OCI-M2 (cell line): ENCODE measurements around the gene CDKN3.
"Not testable (repeated sequence)": the region's sequence is repeated elsewhere in the genome, so short reads cannot be mapped to it uniquely, and the experiment has no call there.

ENCODE experiments used
- DNase-seq: peaks from one replicate; lab custom pipeline; 2025; ENCODE audit not compliant: unreplicated experiment; lab: John Stamatoyannopoulos, UW

Gene CDKN3

DNA sequence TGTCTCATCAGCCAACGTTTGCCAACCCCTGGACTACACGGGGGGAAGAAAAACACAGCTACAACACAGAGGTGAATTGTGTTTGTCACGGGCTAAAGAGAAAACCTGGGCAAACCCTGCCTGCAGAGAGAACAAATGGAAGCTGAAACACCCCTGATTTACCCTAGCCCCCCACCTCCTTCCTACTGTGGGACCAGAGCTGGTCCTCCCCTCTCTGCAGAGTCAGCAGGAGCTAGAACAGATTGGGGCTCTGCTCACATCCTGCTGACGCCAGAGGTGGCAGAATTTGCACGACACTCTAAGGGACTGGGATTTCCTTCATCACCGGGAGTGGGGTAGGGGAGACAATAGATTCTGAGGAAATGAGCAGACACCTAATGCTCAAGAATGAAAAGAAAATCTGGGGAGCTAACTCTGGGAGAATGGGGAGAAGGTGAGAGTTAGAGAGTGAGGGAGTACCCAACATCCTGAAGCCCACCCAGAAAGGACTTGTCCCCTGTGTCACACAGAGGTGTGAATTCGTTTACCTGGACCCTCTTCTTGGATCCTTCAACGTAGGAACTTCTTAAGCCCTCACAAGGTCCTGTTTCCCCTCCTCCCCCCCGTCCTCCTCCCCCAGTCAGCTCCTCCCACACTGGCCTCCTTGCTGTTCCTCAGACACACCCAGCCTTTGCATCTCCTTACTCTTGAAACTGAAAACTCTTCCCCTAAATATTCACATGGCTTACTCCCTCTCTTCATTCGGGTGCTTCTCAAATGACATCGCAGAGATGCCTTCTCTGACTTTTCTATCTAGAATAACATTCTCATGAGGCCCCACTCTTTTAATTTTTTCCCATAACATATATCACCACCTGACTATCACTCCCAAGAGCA is 26.2 kb upstream of the CDKN3 start:
- DNase-seq: no peak

DNA sequence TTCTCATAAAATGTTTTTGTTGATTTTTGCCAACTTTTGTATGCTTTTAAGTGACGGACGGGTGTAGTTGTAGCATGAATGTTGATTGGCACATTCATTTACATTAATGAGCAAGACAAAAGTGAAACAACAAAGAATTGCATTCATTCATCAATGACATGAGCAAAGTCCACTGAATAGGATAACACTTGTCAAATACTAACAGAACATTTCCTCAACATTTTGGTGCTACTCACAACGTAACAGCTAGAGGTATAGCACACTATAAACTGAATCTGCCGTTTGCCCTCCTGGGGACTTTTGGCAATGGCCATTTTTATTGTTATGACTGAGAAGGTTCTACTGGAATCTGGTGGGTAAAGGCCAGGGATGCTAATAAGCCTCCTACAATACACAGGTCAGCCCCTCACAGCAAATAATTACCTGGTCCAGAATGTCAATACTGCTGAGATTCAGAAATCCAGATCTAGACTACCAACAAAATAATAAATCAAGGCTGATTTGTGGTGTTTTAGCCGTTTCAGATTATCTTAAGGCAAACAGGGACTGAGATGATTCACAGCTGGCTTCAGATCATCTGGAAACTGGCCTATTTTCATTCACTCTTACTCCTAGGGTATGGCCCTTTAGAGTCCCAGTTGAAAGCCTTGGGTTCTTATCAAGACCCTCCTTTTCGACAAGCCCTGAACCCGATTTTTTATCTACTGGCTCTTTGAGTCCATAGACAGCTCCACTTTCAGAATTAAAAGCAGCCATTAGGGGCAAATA is 22.5 kb upstream of the CDKN3 start:
- no peak for DNase-seq

- DNase-seq: no peak
Observed at GRCh38 chr14:54377501-54377900, 19.3 kb upstream of the CDKN3 start.

- DNase-seq: not testable (repeated sequence)
Observed at GRCh38 chr14:54378893-54379292, 17.9 kb upstream of the CDKN3 start.

- DNase-seq: not testable (repeated sequence)
Observed at GRCh38 chr14:54380558-54380957, 16.2 kb upstream of the CDKN3 start.

- DNase-seq: no peak
Observed at GRCh38 chr14:54381821-54382220, 15.0 kb upstream of the CDKN3 start.

- DNase-seq: no peak
Observed at GRCh38 chr14:54383835-54384234, 13.0 kb upstream of the CDKN3 start.

GRCh38 chr14:54385556-54385955 is 11.3 kb upstream of the CDKN3 start:
- no peak for DNase-seq

DNA sequence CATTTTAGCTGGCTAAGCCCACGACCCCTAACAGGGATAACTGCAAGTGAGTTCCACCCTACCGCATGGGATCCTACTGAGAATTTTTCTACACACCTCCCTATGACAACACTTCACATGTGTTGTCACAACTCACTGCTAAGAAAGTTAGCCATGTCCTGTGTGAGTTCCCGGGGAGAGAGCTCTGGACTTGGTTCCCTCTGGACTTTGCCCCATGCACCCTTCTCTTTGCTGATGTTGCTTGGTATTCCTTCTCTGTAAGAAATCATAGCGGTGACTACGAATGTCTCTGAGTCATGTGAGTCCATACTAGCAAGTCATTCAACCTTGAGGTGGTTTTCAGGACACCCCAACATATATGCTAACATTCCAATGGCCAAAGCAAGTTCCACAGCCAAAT is 9.5 kb upstream of the CDKN3 start:
- no peak for DNase-seq

- no peak for DNase-seq
Observed at GRCh38 chr14:54392131-54392859, 4.5 kb upstream of the CDKN3 start.

- DNase-seq: not testable (repeated sequence)
Observed at GRCh38 chr14:54392986-54393884, 3.6 kb upstream of the CDKN3 start.

- DNase-seq: no peak
Observed at GRCh38 chr14:54394596-54394995, 2.2 kb upstream of the CDKN3 start.

DNA sequence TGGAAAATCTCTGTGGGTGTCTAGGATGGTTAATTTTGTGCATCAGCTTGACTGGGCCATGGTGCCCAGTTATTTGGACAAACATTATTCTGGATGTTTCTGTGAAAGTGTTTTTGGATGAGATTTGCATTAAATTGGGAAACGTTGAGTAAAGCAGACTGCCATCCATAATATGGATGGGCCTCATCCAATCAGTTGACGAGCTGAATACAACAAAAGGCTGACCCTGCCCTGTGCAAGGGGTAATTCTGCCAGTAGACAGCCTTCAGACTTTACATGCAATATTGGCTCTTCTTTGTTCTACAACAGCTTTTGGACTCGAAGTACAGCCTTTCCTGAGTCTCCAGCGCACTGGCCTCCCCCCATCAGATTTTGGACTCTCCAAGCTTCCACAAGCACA is 1.5 kb upstream of the CDKN3 start:
- no peak for DNase-seq

GRCh38 chr14:54395716-54396115 is 1.1 kb upstream of the CDKN3 start:
- DNase-seq: no peak

- DNase-seq: no peak
Observed at GRCh38 chr14:54396183-54396492, 669 bp upstream of the CDKN3 start.

- DNase-seq: no peak
Observed at GRCh38 chr14:54399560-54399959, 2.8 kb downstream of the CDKN3 start.

GRCh38 chr14:54403401-54404005 is 6.7 kb downstream of the CDKN3 start:
- not testable (repeated sequence) for DNase-seq

DNA sequence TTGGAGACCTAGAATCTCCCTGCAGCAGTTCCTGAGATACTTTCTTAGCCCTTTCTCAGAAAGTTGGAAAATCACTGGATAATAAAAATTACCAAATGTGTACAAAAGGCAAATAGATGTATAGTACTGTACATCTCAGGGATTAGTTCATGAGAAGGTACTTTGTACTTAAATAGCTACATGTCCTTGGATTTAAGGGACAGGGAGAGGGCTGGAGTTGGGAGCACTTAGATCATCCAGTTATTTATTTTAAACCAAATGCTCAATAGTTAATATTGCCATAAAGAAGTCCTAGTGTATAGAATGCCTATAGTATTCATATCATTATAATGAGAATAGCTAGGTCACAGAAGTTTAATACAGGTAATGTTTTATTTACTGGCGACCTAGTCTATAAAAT is 13.4 kb downstream of the CDKN3 start:
- no peak for DNase-seq

DNA sequence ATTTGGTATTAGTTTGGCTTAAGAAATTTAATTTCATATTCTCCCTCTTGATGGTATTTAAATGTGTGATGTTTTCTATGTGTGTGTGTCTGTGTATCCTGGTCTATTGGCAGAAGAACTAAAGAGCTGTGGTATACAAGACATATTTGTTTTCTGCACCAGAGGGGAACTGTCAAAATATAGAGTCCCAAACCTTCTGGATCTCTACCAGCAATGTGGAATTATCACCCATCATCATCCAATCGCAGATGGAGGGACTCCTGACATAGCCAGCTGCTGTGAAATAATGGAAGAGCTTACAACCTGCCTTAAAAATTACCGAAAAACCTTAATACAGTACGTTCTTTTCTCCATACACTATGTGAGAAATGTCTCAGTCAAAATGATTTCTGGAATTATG is 14.6 kb downstream of the CDKN3 start:
- no peak for DNase-seq

GRCh38 chr14:54420478-54421142 is 23.8 kb downstream of the CDKN3 start:
- peak; percentile 25 for DNase-seq
